ENCODE measurements around the gene MYL7.

Gene MYL7

GRCh38 chr7:44104860-44105771, 36.0 kb downstream of the MYL7 start:
- no peak for DNase-seq (ENCODE audit: low read depth)
- H3K4me3 ChIP-seq (ENCODE audit: low read depth, low read length): peak overlapping the region; percentile 60
- no peak for TF ChIP-seq CTCF (IDR thresholded peaks at IDR 0.05; ENCODE audit: low read depth, low read length, missing control alignments)
- in situ Hi-C loops (cut with HindIII; ENCODE audit: low sequenced_read_pairs): no loop called here

- no peak for TF ChIP-seq CTCF (IDR thresholded peaks at IDR 0.05; ENCODE audit: low read depth, low read length, missing control alignments)
- in situ Hi-C loops (cut with HindIII; ENCODE audit: low sequenced_read_pairs): no loop called here
- peak within 1 kb of the TSS; percentile 60 for H3K4me3 ChIP-seq (ENCODE audit: low read depth, low read length)
- no peak for DNase-seq (ENCODE audit: low read depth)
Measured at GRCh38 chr7:44103923-44104859, 36.9 kb downstream of the MYL7 start, which contains the start of gene AEBP1. Gene AEBP1, plus strand, starts transcription at chr7:44104345. Its CDS starts 321 bp downstream, at chr7:44104666.

- no peak for DNase-seq (ENCODE audit: low read depth)
- no peak for TF ChIP-seq CTCF (IDR thresholded peaks at IDR 0.05; ENCODE audit: low read depth, low read length, missing control alignments)
- in situ Hi-C loops (cut with HindIII; ENCODE audit: low sequenced_read_pairs): no loop called here
- H3K4me3 ChIP-seq (ENCODE audit: low read depth, low read length): peak overlapping the region; percentile 60
Measured at GRCh38 chr7:44103566-44103922, 37.6 kb downstream of the MYL7 start.

GRCh38 chr7:44102846-44103565, 38.1 kb downstream of the MYL7 start:
- no peak for DNase-seq (ENCODE audit: low read depth)
- TF ChIP-seq CTCF (IDR thresholded peaks at IDR 0.05; ENCODE audit: low read depth, low read length, missing control alignments): no peak
- H3K4me3 ChIP-seq (ENCODE audit: low read depth, low read length): no peak overlapping the region
- in situ Hi-C loops (cut with HindIII; ENCODE audit: low sequenced_read_pairs): no loop called here

- no peak for TF ChIP-seq CTCF (IDR thresholded peaks at IDR 0.05; ENCODE audit: low read depth, low read length, missing control alignments)
- no peak for DNase-seq (ENCODE audit: low read depth)
- in situ Hi-C loops (cut with HindIII; ENCODE audit: low sequenced_read_pairs): no loop called here
- H3K4me3 ChIP-seq (ENCODE audit: low read depth, low read length): no peak overlapping the region
Measured at GRCh38 chr7:44101966-44102845, 38.9 kb downstream of the MYL7 start.

All from astrocyte of the cerebellum (primary cell).